Sigmoid colon (tissue), 3 donors: ENCODE measurements around the gene CNIH3.

Experiments
- CTCF ChIP-seq, 4 experiments: fragments of 450-650 bp in 3 of 4; fragments of 200-600 bp in 1 of 4; IDR thresholded peaks; one replicate each; pipeline ENCODE4 v1.5.1; 2016 to 2019; ENCODE audit warnings: antibody characterized with exemption in 4 of 4, mild to moderate bottlenecking in 3 of 4, moderate library complexity in 2 of 4
- POLR2A ChIP-seq, 2 donors: fragments of 450-650 bp; IDR thresholded peaks; one replicate each; pipeline ENCODE4 v1.6.1; 2016; ENCODE audit warnings: antibody characterized with exemption in 2 of 2, mild to moderate bottlenecking in 2 of 2, moderate library complexity in 2 of 2

- no peak for TF ChIP-seq CTCF (IDR thresholded peaks at IDR 0.05)
- no peak for TF ChIP-seq POLR2A (IDR thresholded peaks at IDR 0.05)
Measured at GRCh38 chr1:224676551-224676950, 60.4 kb downstream of the CNIH3 start.
